GM19455 (cell line): ENCODE measurements around the gene COL18A1.
"Not testable (repeated sequence)": the region's sequence is repeated elsewhere in the genome, so short reads cannot be mapped to it uniquely, and the experiment has no call there.

Experiments
- ATAC-seq: cut with Tn5 transposase; IDR thresholded peaks from one replicate; pipeline ENCODE4 v1.9.1; 2021; ENCODE audit not compliant: unreplicated experiment

Gene COL18A1

GRCh38 chr21:45438391-45439145 lies 33.6 kb downstream of the COL18A1 start:
- ATAC-seq: no peak

GRCh38 chr21:45439161-45439872 lies 34.4 kb downstream of the COL18A1 start:
- no peak for ATAC-seq

GRCh38 chr21:45439901-45440461 lies 35.0 kb downstream of the COL18A1 start:
- ATAC-seq: no peak

- ATAC-seq: no peak
Measured at GRCh38 chr21:45440736-45441350, 35.9 kb downstream of the COL18A1 start.

DNA sequence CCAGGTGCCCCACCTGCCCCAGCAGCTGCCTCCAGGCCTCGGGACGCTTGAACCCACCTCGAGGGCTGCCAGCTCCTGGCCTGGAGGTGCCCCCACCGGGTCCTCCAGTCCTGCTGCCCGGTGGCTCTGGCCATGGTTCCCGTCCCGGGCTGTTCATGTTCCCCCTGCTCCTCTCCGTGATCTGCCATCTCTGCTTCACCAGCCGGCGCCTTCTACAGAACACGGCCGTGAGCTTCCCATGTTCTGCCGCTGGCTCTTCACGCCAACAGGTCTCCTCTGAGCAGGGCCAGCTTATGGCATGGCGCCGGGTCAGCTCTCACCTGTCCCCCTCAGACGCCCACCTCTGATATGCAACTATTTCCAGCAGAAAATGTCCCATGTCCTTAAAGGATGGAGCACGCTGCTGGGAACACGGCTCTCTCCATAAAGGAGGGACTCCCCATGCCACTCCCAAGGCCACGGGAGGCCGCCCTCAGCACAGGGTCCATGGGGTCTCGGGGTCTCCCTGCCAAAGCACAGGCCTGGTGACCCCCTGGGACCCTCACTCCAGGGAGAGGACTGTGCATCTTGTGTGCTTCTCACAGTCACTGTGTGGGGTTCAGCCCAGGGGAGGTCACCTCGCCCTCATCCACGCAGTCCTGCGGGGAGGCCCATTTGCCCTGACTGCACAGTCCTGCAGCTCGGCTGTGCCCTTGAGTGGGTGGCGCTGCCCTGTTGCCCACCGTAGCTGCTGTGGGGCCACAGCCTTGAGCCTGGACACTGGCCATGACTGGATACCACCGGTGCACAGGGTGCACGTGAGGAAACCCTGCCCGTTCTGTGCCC lies 36.7 kb downstream of the COL18A1 start:
- ATAC-seq: no peak

- no peak for ATAC-seq
Measured at GRCh38 chr21:45442276-45442675, 37.3 kb downstream of the COL18A1 start.

GRCh38 chr21:45442686-45443594 lies 38.0 kb downstream of the COL18A1 start:
- not testable (repeated sequence) for ATAC-seq

- ATAC-seq: no peak
Measured at GRCh38 chr21:45443595-45444181, 38.7 kb downstream of the COL18A1 start.

DNA sequence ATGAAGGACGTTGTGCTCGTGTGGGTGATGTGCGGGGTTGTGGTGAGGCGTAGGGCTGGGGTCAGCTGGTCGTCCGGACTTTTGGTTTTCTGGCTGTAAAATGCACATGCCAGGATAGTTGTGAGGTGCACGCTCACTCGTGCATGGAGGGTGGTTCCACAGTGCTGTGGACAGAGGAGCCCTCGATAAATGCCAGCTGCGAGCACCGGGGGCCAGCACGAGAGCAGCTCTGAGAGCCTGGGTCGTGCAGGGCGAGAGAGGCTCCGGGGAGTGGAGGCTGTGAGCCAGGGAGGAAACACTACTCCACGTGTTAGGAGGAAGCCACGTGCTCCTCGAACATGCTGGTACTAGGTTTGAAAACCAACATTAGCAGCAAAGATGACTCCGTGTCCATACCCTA lies 39.4 kb downstream of the COL18A1 start:
- ATAC-seq: no peak

DNA sequence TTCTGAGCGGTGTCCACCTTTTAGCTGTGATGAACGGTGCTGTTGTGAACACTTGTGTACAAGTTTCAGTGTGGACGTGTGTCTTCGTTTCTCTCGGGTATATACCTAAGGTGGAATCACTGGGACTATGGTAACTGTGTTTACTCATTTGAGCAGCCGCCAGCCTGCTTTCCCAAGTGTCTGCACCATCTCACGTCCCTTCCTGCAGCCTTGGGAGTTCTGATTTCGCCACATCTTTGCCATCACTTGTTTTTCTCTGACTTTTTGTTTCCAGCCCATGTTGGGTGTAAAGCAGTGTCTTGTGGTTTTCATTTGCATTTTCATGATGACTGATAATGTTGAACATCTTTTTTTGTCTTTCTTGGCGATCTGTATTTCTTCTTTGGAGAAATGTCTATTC lies 40.4 kb downstream of the COL18A1 start:
- ATAC-seq: no peak

DNA sequence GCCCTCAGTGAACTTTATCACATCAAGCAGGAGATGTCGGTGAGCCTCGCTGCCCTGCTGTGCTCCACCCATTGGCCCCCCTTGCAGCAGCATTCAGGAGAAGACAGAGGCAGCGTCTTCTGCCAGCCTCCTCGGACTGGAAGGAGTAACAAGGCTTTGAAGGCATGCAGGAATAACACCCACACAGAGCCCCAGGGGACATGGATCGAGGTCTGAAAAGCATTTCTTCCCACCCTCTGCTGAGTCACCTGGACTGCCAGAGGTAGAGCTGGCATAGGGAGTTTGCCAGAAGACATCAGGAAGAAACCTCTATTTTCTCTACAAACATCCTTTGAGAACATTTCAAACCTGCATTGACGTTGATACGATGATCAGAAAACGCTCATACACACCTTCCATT lies 42.9 kb downstream of the COL18A1 start:
- no peak for ATAC-seq

DNA sequence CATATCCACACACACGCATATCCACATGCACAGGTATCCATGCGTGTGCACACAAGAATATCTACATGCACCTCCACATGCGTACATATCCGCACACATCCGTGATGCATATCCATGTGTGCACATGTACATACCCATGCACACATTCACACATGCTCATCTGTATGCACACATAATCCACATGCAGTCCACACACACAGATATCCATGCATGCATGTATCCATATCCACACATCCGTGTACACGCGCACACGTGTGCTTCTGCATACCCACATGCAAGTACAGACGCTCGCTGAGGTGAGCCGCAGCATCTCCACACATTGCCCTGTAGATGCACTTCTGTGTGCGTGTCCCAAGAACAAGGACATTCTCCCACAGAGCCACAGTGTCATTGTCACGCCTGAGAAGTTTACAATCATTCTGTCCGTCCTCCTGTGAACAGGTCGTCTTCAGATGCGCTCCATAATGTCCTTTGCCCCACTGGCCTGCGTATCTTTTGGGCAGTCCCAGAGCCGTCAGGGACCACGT lies 43.4 kb downstream of the COL18A1 start:
- no peak for ATAC-seq

GRCh38 chr21:45448810-45449657 lies 44.1 kb downstream of the COL18A1 start:
- no peak for ATAC-seq

DNA sequence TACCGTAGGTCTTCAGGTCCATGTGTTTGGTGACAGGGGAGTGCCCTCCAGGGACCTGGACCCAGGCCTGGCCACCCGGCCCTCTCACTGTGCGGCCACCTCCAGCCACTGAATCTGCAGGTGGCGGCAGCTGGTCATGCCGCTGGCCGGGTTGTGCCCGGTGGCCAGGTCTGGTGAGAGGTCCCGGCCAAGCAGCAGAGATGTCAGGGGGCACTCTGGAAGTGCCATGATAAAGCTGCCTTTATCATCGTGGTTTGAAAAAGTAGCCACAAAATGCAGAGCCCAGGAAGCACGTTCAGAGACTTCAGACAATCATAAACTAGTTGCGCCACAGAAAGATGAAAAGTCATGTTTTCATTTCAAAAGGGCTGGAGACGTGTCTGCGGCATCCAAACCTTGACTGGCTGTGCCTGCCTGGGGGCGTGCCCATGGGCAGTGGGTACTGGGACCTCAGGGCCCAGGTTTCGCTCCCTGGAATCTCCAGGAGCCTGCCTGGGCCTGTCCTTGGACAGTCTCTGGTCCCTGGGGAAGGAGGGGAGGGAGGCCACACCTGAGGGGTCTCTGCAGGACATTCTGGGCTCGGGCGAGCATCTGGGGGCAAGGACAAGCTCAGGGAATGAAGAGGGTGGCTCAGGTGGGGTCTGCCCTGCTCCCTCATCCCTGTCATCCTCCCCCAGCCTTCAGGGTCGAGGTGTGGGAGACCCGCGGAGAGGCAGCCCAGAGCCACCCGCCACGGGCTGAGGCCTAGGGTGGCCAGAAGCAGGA lies 44.9 kb downstream of the COL18A1 start:
- no peak for ATAC-seq

- ATAC-seq: no peak
Measured at GRCh38 chr21:45450423-45451090, 45.6 kb downstream of the COL18A1 start.

- ATAC-seq: no peak
Measured at GRCh38 chr21:45451091-45451740, 46.3 kb downstream of the COL18A1 start.

GRCh38 chr21:45451771-45452182 lies 46.8 kb downstream of the COL18A1 start:
- ATAC-seq: no peak
